GM19397 (cell line): ENCODE results near the gene C3orf80.
"Not testable (repeated sequence)": the region's sequence is repeated elsewhere in the genome, so short reads cannot be mapped to it uniquely, and the experiment has no call there.

Experiments
- ATAC-seq: cut with Tn5 transposase; IDR thresholded peaks from one replicate; pipeline ENCODE4 v1.9.1; 2021; ENCODE audit warnings: mild to moderate bottlenecking, moderate library complexity; ENCODE audit not compliant: unreplicated experiment

C3orf80 gene

GRCh38 chr3:160225176-160226025 is at the start of gene C3orf80:
TSS of gene C3orf80 (plus strand) at chr3:160225422. CDS start at chr3:160225636, 214 bp downstream.
- peak; percentile 87 for ATAC-seq

GRCh38 chr3:160176923-160177322 is 48.3 kb upstream of the C3orf80 start:
- ATAC-seq: no peak

- not testable (repeated sequence) for ATAC-seq
Observed at GRCh38 chr3:160178661-160179060, 46.6 kb upstream of the C3orf80 start.

DNA sequence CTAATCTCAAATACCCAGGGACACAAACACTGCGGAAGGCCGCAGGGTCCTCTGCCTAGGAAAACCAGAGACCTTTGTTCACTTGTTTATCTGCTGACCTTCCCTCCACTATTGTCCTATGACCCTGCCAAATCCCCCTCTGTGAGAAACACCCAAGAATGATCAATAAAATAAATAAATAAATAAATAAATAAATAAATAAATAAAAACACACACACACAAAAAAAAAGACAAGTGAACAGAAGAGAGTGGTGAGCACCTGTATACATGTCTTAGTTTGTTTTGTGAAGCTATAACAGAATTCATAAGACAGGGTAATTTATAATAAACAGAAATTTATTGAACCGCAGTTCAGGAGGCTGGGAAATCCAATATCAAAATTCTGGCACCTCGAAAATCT is 45.8 kb upstream of the C3orf80 start:
- ATAC-seq: not testable (repeated sequence)

GRCh38 chr3:160179906-160180305 is 45.3 kb upstream of the C3orf80 start:
- no peak for ATAC-seq

- ATAC-seq: no peak
Observed at GRCh38 chr3:160180581-160181216, 44.5 kb upstream of the C3orf80 start.

DNA sequence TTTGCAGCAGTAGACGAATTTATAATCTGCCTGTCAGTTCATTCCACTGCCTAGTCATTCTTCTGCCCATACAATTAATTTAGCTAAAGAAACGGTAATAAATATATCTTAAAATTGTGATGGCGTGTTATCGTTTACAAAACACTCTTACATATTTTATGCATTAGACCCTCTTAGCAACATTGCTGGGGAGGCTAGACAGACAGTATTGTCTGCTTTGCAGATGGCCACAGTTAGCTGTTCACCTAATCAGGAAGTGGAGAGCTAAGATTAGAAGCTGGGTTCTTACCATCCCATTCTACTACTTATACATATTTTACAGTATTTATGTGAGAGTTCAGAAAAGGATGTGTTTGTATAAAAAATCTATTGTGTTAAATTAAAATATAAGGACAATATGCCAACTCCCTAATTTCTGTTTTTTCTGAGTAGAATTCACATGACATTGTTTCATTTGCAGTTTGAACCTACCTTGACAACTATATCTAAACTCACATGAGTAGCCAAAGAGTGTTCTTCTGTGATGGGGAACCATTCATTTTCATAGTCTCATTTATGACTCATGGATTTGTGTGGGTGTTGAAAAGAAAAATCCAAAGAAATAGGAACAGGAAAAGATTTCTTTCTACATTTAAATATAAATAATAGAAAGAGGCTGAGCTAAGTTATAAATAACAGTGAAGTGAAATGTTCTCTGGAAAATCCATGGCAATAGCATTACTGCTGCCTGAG is 41.7 kb upstream of the C3orf80 start:
- no peak for ATAC-seq

- ATAC-seq: no peak
Observed at GRCh38 chr3:160184655-160185054, 40.6 kb upstream of the C3orf80 start.

DNA sequence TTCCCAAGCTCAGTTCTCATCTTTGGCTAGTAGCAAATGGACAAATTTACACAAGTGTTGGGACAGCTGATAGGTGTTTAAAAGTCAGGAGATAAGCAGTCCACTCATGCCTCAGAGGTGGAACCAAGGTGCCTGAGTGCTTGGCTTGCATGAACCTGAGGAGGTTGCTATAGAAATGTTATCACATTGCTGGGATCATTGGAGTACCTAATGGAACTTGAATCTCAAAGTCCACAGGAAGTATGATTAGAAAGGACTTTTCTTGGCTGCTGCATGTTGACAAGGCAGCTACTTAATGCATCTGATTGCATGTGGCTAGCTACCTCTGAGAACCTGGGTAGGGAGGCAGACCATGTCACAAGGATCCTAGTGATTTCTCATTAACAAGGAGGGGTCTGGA is 39.5 kb upstream of the C3orf80 start:
- ATAC-seq: no peak

DNA sequence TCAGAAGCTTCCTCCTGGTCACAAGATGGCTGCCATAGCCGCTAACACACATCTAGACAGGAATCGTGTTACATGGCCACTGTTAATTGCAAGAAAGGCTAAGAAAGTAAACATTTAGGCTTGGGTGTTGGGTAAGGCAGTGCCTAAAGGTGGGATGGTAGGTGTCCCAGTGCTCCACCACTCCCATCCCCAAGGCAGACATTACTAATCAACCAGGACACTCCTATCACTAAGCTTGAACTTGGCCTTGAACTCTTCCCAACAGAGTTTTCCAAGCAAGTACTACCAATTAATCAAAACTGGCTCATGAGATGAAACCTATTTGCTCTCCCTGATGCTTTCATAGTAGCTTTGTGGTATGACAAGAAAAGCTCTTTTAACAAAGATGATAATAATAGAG is 37.9 kb upstream of the C3orf80 start:
- ATAC-seq: no peak

DNA sequence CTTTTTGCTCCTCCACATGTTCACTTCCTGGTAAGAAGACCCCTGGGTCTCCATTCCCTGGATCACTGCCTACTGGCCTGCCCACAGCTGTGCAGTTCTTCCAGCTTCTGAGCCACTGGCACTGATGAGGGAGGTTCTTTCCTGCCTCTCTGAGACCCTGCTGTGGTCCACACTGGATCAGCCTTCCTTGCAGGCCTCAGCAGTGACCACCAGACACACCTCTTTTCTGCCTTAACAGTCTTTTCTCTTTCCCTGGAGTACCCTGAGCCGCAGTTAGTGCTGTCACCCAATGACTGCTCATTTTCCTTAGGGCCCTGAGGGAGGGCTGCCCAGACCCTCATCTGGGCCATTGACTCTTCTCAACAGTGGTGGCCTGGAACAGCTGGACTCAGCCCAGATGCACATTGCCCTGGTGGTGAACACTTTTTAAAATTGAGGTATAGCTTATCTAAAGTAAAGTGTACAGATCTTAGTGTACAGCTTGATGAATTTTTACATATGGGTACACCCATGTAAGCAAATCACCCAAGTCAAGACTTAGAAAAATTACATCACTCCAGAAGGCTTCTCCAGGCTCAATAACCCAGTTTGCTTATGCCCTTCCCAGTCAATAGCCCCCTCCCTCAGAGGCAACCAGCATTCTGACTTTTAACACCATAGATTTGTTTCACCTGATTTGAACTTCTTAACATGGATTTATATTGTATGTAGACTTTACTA is 32.8 kb upstream of the C3orf80 start:
- no peak for ATAC-seq

GRCh38 chr3:160193644-160194192 is 31.5 kb upstream of the C3orf80 start:
- ATAC-seq: no peak

- ATAC-seq: no peak
Observed at GRCh38 chr3:160194438-160194837, 30.8 kb upstream of the C3orf80 start.

DNA sequence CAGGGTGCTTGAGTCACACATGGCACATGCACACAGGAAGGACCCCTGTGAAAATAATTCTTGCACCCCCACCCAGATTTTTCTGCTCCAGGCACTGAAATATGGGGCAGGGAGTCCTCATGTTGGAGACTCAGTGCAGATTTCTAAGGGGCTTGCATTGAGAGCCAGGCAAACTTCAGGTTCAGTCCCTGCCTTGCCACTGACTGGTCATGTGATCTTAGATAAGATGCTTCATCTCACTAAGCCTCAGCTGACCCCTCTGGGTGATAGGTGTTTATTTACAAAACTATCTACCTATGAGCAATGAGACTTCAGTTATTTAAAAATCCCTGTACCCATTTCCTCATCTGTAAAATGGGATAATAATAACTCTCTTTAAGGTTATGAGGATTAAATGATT is 30.1 kb upstream of the C3orf80 start:
- ATAC-seq: no peak

- no peak for ATAC-seq
Observed at GRCh38 chr3:160196511-160197104, 28.6 kb upstream of the C3orf80 start.

DNA sequence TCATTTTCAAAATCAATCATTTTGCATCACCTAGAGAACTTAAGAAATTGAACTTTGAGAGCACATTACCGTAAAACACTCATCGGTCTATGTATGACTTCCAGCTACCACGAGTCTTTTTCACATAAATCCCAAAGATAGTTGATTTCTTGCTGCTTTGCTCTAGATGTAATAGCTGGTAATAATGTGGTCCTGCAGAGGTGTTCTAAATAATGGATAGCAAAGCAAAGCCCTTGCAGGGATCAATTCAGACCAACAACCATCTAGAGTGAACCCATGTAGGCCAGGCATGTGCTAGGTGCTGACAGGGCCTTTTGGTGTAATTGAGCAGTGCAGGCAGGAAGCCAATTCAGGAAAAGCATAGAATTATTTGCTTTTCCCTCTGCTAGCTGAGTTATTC is 26.1 kb upstream of the C3orf80 start:
- no peak for ATAC-seq

- peak; percentile 51 for ATAC-seq
Observed at GRCh38 chr3:160200353-160200752, 24.9 kb upstream of the C3orf80 start.

DNA sequence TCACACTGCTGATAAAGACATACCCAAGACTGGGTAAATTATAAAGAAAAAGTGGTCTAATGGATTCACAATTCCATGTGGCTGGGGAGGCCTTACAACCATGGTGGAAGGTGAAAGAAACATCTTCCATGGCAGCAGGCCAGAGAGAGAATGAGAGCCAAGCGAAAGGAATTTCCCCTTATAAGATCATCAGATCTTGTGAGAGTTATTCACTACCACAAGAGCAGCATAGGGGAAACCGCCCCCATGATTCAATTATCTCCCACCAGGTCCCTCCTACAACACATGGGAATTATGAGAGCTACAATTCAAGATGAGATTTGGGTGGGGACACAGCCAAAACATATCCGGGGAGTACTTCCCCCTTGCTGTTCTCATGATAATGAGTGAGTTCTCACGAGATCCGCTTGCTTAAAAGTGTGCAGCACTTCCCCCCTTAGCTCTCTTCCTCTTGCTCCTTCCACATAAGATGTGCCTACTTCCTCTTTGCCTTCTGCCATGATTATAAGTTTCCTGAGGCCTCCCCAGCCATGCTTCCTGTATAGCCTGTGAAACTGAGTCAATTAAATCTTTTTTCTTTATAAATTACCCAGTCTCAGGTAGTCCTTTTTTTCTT is 20.7 kb upstream of the C3orf80 start:
- not testable (repeated sequence) for ATAC-seq

GRCh38 chr3:160205606-160206005 is 19.6 kb upstream of the C3orf80 start:
- no peak for ATAC-seq

DNA sequence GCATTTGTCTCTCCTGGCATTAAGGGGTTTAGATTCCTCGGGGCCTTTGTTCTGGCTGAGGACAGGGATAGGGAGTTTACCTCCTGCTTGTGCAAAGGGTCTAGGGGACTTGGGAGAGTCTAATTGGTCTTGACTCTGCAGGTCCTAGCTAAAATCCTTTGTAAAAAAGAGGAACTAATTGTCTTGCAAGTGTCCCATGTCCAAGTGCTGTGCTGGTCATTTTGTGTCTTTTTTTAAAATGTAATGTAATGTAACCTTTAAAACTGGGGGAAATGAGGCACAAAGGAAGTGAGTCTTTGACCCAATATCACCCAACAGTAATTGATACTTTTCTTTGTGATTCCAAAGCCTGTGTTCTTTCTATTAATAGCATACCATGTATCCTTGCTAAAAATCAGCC is 14.9 kb upstream of the C3orf80 start:
- ATAC-seq: no peak
